ENCODE measurements around the gene TMTC2. TPM values are rescaled to one million over a fixed set of nuclear protein-coding genes. Genes with fewer than 3 reads are reported as not detected.
"Not testable (repeated sequence)": the region's sequence is repeated elsewhere in the genome, so short reads cannot be mapped to it uniquely, and the experiment has no call there.

Gene TMTC2
- total RNA-seq, 1 experiment from 2014 or later, result 1.7 TPM

GRCh38 chr12:83114966-83115365, 428.3 kb downstream of the TMTC2 start:
- CTCF ChIA-PET, result interaction anchor here (0.6 to 0.8 kb wide), 2 partner anchors 70 to 162 kb away, joined by 3 read pairs; no protein-coding TSS in a partner anchor
- H3K9me3 Mint-ChIP-seq (ENCODE audit: unreplicated experiment), result peaks cover 10% of the 10 kb centered on the region
- H3K4me3 Mint-ChIP-seq (ENCODE audit: unreplicated experiment), result no peak overlapping the region
- no peaks in the 10 kb centered on the region for H3K4me1 Mint-ChIP-seq (ENCODE audit: insufficient read depth, unreplicated experiment)
- POLR2A ChIA-PET, result no interaction called here
- no peaks in the 10 kb centered on the region for H3K27me3 Mint-ChIP-seq (ENCODE audit: insufficient read depth, unreplicated experiment)
- intact Hi-C loops (cut with micrococcal nuclease), result no loop called here
- TF ChIP-seq CTCF (IDR thresholded peaks at IDR 0.05; ENCODE audit: unreplicated experiment), result no peak
- no TSS peak for BruUV-seq (replicated peaks)
- no peak overlapping the region for H3K27ac Mint-ChIP-seq (ENCODE audit: low read depth, unreplicated experiment)
- no peaks in the 10 kb centered on the region for H3K36me3 Mint-ChIP-seq (ENCODE audit: insufficient read depth, unreplicated experiment)
- no peak for DNase-seq (ENCODE audit: unreplicated experiment)

- BruUV-seq (replicated peaks); H3K9me3 Mint-ChIP-seq (ENCODE audit: unreplicated experiment); H3K4me1 Mint-ChIP-seq (ENCODE audit: insufficient read depth, unreplicated experiment); CTCF ChIA-PET; DNase-seq (ENCODE audit: unreplicated experiment); H3K36me3 Mint-ChIP-seq (ENCODE audit: insufficient read depth, unreplicated experiment); H3K27me3 Mint-ChIP-seq (ENCODE audit: insufficient read depth, unreplicated experiment); H3K27ac Mint-ChIP-seq (ENCODE audit: low read depth, unreplicated experiment); intact Hi-C loops (cut with micrococcal nuclease); H3K4me3 Mint-ChIP-seq (ENCODE audit: unreplicated experiment): not testable (repeated sequence)
- POLR2A ChIA-PET, result interaction anchor here (0.6 kb wide), 1 partner anchor 1174 kb away, joined by 3 read pairs; no protein-coding TSS in a partner anchor
Observed at GRCh38 chr12:83117926-83118325, 431.2 kb downstream of the TMTC2 start.

GRCh38 chr12:83121897-83122622, 435.4 kb downstream of the TMTC2 start:
- no peak for DNase-seq (ENCODE audit: unreplicated experiment)
- Mint-ChIP-seq H3K27me3 (ENCODE audit: insufficient read depth, unreplicated experiment) (no peaks in the 10 kb centered on the region), H3K27ac (ENCODE audit: low read depth, unreplicated experiment) (no peak overlapping the region), H3K4me3 (ENCODE audit: unreplicated experiment) (no peak overlapping the region), H3K4me1 (ENCODE audit: insufficient read depth, unreplicated experiment) (no peaks in the 10 kb centered on the region), H3K9me3 (ENCODE audit: unreplicated experiment) (no peaks in the 10 kb centered on the region), H3K36me3 (ENCODE audit: insufficient read depth, unreplicated experiment) (no peaks in the 10 kb centered on the region)
- TF ChIP-seq CTCF (IDR thresholded peaks at IDR 0.05; ENCODE audit: unreplicated experiment), result no peak
- ChIA-PET CTCF (interaction anchor here (0.8 kb wide), 1 partner anchor 36 kb away, joined by 3 read pairs; no protein-coding TSS in a partner anchor), POLR2A (interaction anchor here (0.6 kb wide), 1 partner anchor 561 kb away, joined by 3 read pairs; no protein-coding TSS in a partner anchor)
- intact Hi-C loops (cut with micrococcal nuclease), result no loop called here
- no TSS peak for BruUV-seq (replicated peaks)

- H3K27me3 Mint-ChIP-seq (ENCODE audit: insufficient read depth, unreplicated experiment), result no peaks in the 10 kb centered on the region
- CTCF ChIA-PET, result no interaction called here
- H3K9me3 Mint-ChIP-seq (ENCODE audit: unreplicated experiment), result no peaks in the 10 kb centered on the region
- BruUV-seq (replicated peaks), result no TSS peak
- H3K36me3 Mint-ChIP-seq (ENCODE audit: insufficient read depth, unreplicated experiment), result no peaks in the 10 kb centered on the region
- TF ChIP-seq CTCF (IDR thresholded peaks at IDR 0.05; ENCODE audit: unreplicated experiment), result no peak
- H3K4me3 Mint-ChIP-seq (ENCODE audit: unreplicated experiment), result no peak overlapping the region
- no peak for DNase-seq (ENCODE audit: unreplicated experiment)
- no peak overlapping the region for H3K27ac Mint-ChIP-seq (ENCODE audit: low read depth, unreplicated experiment)
- POLR2A ChIA-PET, result interaction anchor here (0.6 kb wide), 1 partner anchor 561 kb away, joined by 3 read pairs; no protein-coding TSS in a partner anchor
- H3K4me1 Mint-ChIP-seq (ENCODE audit: insufficient read depth, unreplicated experiment), result no peaks in the 10 kb centered on the region
- intact Hi-C loops (cut with micrococcal nuclease), result no loop called here
Observed at GRCh38 chr12:83122623-83122934, 435.9 kb downstream of the TMTC2 start.
